SK-N-SH (cell line): ENCODE results near the gene S100A8. TPM values are rescaled to one million over a fixed set of nuclear protein-coding genes. Genes with fewer than 3 reads are reported as not detected.

Experiments
- CTCF ChIA-PET: fragments of 300-600, 350-600 bp; formaldehyde crosslinking; extraction: SDS; loops from one replicate; lab custom pipeline; 2021; lab: Yijun Ruan, JAX
- POLR2A ChIA-PET: fragments of 350-600 bp; sonication (Branson Sonifier 250); formaldehyde crosslinking; extraction: SDS; loops from one replicate; lab custom pipeline; 2020; ENCODE audit warnings: antibody characterized with exemption, inconsistent platforms; lab: Yijun Ruan, JAX
- DNase-seq: peaks from one replicate; pipeline ENCODE4 v3.0.0; 2012
- H2AFZ ChIP-seq: fragments of 200-600 bp; sonication (generic); 2 replicates; pipeline ENCODE4 v1.8.1; 2016; ENCODE audit warnings: antibody characterized with exemption, mild to moderate bottlenecking, low read depth
- H3F3A ChIP-seq: fragments of 200-600 bp; sonication (generic); replicated peaks from 2 replicates; pipeline ENCODE3; 2016; ENCODE audit warnings: antibody characterized with exemption, mild to moderate bottlenecking; ENCODE audit not compliant: insufficient read depth
- H3K27ac ChIP-seq, 2 experiments: fragments of 200-500 bp in 1 of 2; fragments of 200-600 bp in 1 of 2; sonication (Bioruptor generic) in 1 of 2; sonication (generic), shearing (Covaris generic) in 1 of 2; 2 replicates each; pipeline versions ENCODE4 v1.5.1 to v1.6.1; 2014 to 2016; ENCODE audit warnings: low read depth in 2 of 2, inconsistent platforms in 1 of 2, low read length in 1 of 2, mild to moderate bottlenecking in 1 of 2, mixed read lengths in 1 of 2
- H3K27me3 ChIP-seq: fragments of 200-600 bp; sonication (generic), shearing (Covaris generic); 2 replicates; pipeline ENCODE4 v1.6.1; 2016; ENCODE audit warnings: mixed run types; ENCODE audit not compliant: insufficient read depth
- H3K36me3 ChIP-seq, 2 experiments: fragments of 200-500 bp in 1 of 2; fragments of 200-600 bp in 1 of 2; sonication (Bioruptor generic) in 1 of 2; sonication (generic) in 1 of 2; replicated peaks in 1 of 2; 2 replicates each; pipeline versions ENCODE3 to v1.5.1; 2014 to 2016; ENCODE audit warnings: low read length in 1 of 2, mild to moderate bottlenecking in 1 of 2; ENCODE audit not compliant: insufficient read depth in 2 of 2, control insufficient read depth in 1 of 2
- H3K4me1 ChIP-seq, 2 experiments: fragments of 200-500 bp in 1 of 2; fragments of 200-600 bp in 1 of 2; sonication (Bioruptor generic) in 1 of 2; sonication (generic), shearing (Covaris generic) in 1 of 2; 2 replicates each; pipeline versions ENCODE4 v1.5.1 to v1.6.1; 2014 to 2016; ENCODE audit warnings: low read depth in 1 of 2, low read length in 1 of 2, mixed run types in 1 of 2; ENCODE audit not compliant: insufficient read depth in 2 of 2, control insufficient read depth in 1 of 2
- H3K4me2 ChIP-seq: fragments of 200-600 bp; sonication (generic), shearing (Covaris generic); 2 replicates; pipeline ENCODE4 v1.6.1; 2017; ENCODE audit warnings: mixed run types
- H3K4me3 ChIP-seq, 2 experiments: fragments of 200-500 bp in 1 of 2; fragments of 200-600 bp in 1 of 2; sonication (Bioruptor generic) in 1 of 2; sonication (generic), shearing (Covaris generic) in 1 of 2; 2 replicates each; pipeline versions ENCODE4 v1.5.1 to v1.8.1; 2014 to 2016; ENCODE audit warnings: low read depth in 2 of 2, inconsistent platforms in 1 of 2, low read length in 1 of 2, mild to moderate bottlenecking in 1 of 2, mixed read lengths in 1 of 2, moderate library complexity in 1 of 2
- H3K79me2 ChIP-seq: fragments of 200-600 bp; sonication (generic); 2 replicates; pipeline ENCODE4 v1.8.1; 2017; ENCODE audit warnings: mild to moderate bottlenecking; ENCODE audit not compliant: insufficient read depth
- H3K9ac ChIP-seq: fragments of 200-600 bp; sonication (generic); 2 replicates; pipeline ENCODE4 v1.6.1; 2017; ENCODE audit warnings: mixed run types
- H3K9me2 ChIP-seq: fragments of 200-600 bp; sonication (generic); 2 replicates; pipeline ENCODE4 v1.6.1; 2017; ENCODE audit warnings: mixed run types
- H3K9me3 ChIP-seq: fragments of 200-600 bp; sonication (generic); 2 replicates; pipeline ENCODE4 v1.6.1; 2017; ENCODE audit warnings: mixed run types, mild to moderate bottlenecking, moderate library complexity
- H4K20me1 ChIP-seq: fragments of 200-600 bp; sonication (generic); 2 replicates; pipeline ENCODE4 v1.6.1; 2017; ENCODE audit warnings: mild to moderate bottlenecking, mixed run types; ENCODE audit not compliant: insufficient read depth
- FOSL2 ChIP-seq: IDR thresholded peaks from 2 replicates; pipeline ENCODE4 v1.4.0; 2012; ENCODE audit warnings: low read depth, mild to moderate bottlenecking, moderate library complexity, borderline replicate concordance
- FOXJ3 ChIP-seq: sonication (generic); formaldehyde crosslinking; IDR thresholded peaks from 2 replicates; pipeline ENCODE4 v1.5.1; 2020; ENCODE audit warnings: mild to moderate bottlenecking, missing genetic modification reagents
- FOXM1 ChIP-seq: IDR thresholded peaks from 2 replicates; pipeline ENCODE4 v1.4.0; 2012; ENCODE audit warnings: low read depth, mild to moderate bottlenecking
- GABPA ChIP-seq: IDR thresholded peaks from 2 replicates; pipeline ENCODE4 v1.4.0; 2012; ENCODE audit warnings: low read depth, mild to moderate bottlenecking
- GATA2 ChIP-seq: sonication (generic); formaldehyde crosslinking; IDR thresholded peaks from 2 replicates; pipeline ENCODE4 v1.5.0; 2020; ENCODE audit warnings: mild to moderate bottlenecking, missing genetic modification reagents
- MAX ChIP-seq: IDR thresholded peaks from 2 replicates; pipeline ENCODE4 v1.4.0; 2012; ENCODE audit warnings: low read depth
- MXI1 ChIP-seq: IDR thresholded peaks from 2 replicates; pipeline ENCODE4 v1.6.1; 2012; ENCODE audit warnings: mild to moderate bottlenecking, low read depth, low read length, improper control_type of control experiment
- NFIC ChIP-seq: IDR thresholded peaks from 2 replicates; pipeline ENCODE4 v1.4.0; 2012; ENCODE audit warnings: borderline replicate concordance
- RAD21 ChIP-seq: IDR thresholded peaks from 2 replicates; pipeline ENCODE4 v1.6.1; 2012; ENCODE audit warnings: mild to moderate bottlenecking, low read length
- REST ChIP-seq: IDR thresholded peaks from 2 replicates; pipeline ENCODE4 v1.6.1; 2012; ENCODE audit warnings: mild to moderate bottlenecking, low read depth, low read length, moderate library complexity
- RFX5 ChIP-seq: IDR thresholded peaks from 2 replicates; pipeline ENCODE4 v1.6.1; 2012; ENCODE audit warnings: mild to moderate bottlenecking, improper control_type of control experiment, low read length
- USF2 ChIP-seq: fragments of 150-350 bp; IDR thresholded peaks from 2 replicates; pipeline ENCODE4 v1.6.1; 2017; ENCODE audit warnings: antibody characterized with exemption, low read length, low read depth, borderline replicate concordance
- YY1 ChIP-seq: IDR thresholded peaks from 2 replicates; pipeline ENCODE4 v1.4.0; 2012; ENCODE audit warnings: low read depth, mild to moderate bottlenecking
- ZBTB33 ChIP-seq: IDR thresholded peaks from 2 replicates; pipeline ENCODE4 v1.4.0; 2012; ENCODE audit warnings: low read depth, borderline replicate concordance
- WGBS: methylation state at CpG from one replicate; pipeline ENCODE4 v1.1.6; 2017; ENCODE audit warnings: low lambda C conversion rate; 5-methylcytosine and 5-hydroxymethylcytosine counted together
- polyA plus RNA-seq, 3 experiments: library from polyadenylated mRNA; depleted of rRNA; stranded (reverse); fragments of >200 nt; gene quantifications; 2 replicates each; pipeline ENCODE4 v1.2.3, GENCODE V29; 2012
- small RNA-seq, 7 experiments: library from RNA; depleted of rRNA; stranded (forward); fragments of <200 nt; gene quantifications; one replicate each; pipeline ENCODE3, GENCODE V24; 2012

The S100A8 gene
- polyA plus RNA-seq, 1 of the 3 experiments (the other 2 are of a cell fraction): not detected

GRCh38 chr1:153340356-153340755, 50.5 kb downstream of the S100A8 start:
- Histone ChIP-seq H2AFZ (no peak overlapping the region), H3K9me2 (no peaks in the 10 kb centered on the region), H3K4me1 (no peaks in the 10 kb centered on the region)
- TF ChIP-seq FOXM1: no peak
- no peak for TF ChIP-seq NFIC
- no peak for TF ChIP-seq GATA2 (CRISPR knock-in tag)
- no peak for TF ChIP-seq YY1
- TF ChIP-seq RAD21: no peak
- TF ChIP-seq MXI1: no peak
- TF ChIP-seq ZBTB33: no peak
- no peak for TF ChIP-seq RFX5
- no peak for TF ChIP-seq MAX
- no peak for TF ChIP-seq FOXJ3 (CRISPR knock-in tag)
- TF ChIP-seq USF2: no peak
- no peak for TF ChIP-seq FOSL2
- no peak for TF ChIP-seq GABPA
- no peak for TF ChIP-seq REST
- TF ChIP-seq, all 33 proteins: peak for 0
- H3F3A ChIP-seq: no peaks in the 10 kb centered on the region
- H3K9ac ChIP-seq: no peak overlapping the region
- H3K27me3 ChIP-seq: peaks cover 12% of the 10 kb centered on the region; the same call in 1 of the 2 replicates
- no peak overlapping the region for H3K27ac ChIP-seq
- 29% methylated on average over 9 of the region's 10 CpGs for WGBS
- H3K9me3 ChIP-seq: no peaks in the 10 kb centered on the region
- H3K79me2 ChIP-seq: no peaks in the 10 kb centered on the region
- H3K4me2 ChIP-seq: no peak overlapping the region
- H4K20me1 ChIP-seq: no peaks in the 10 kb centered on the region
- no peak overlapping the region for H3K4me3 ChIP-seq
- no peaks in the 10 kb centered on the region for H3K36me3 ChIP-seq
- POLR2A ChIA-PET: no interaction called here
- DNase-seq: no peak
- CTCF ChIA-PET: no interaction called here

Small RNA genes lying within 50 kb of the gene (small RNA-seq; reads per million reads assigned to genes)
- gene S100A15A: 0 reads per million in 7 experiments

Other genes starting within 250 kb of the S100A8 start
- not detected in 2 replicates for gene SPRR2G, start 240.2 kb downstream of the S100A8 start, polyA plus RNA-seq (2012; rRNA removed)
- not detected in 2 replicates for gene LELP1, start 187.6 kb downstream of the S100A8 start, polyA plus RNA-seq (2012; rRNA removed)
- gene PRR9, start 173.5 kb downstream of the S100A8 start, polyA plus RNA-seq (2012; rRNA removed): not detected in 2 replicates
- gene LORICRIN, start 131.4 kb downstream of the S100A8 start, polyA plus RNA-seq (2012; rRNA removed): not detected in 2 replicates
- not detected in 2 replicates for gene PGLYRP3, start 78.1 kb downstream of the S100A8 start, polyA plus RNA-seq (2012; rRNA removed)
- not detected in 2 replicates for gene PGLYRP4, start 42.2 kb downstream of the S100A8 start, polyA plus RNA-seq (2012; rRNA removed)
- gene S100A9, start 33.2 kb downstream of the S100A8 start, polyA plus RNA-seq (2012; rRNA removed): not detected in 2 replicates
- gene S100A12, start 15.5 kb downstream of the S100A8 start, polyA plus RNA-seq (2012; rRNA removed): not detected in 2 replicates
- not detected in 2 replicates for gene S100A7A, start 25.4 kb upstream of the S100A8 start, polyA plus RNA-seq (2012; rRNA removed)
- not detected in 2 replicates for gene S100A7, start 69.6 kb upstream of the S100A8 start, polyA plus RNA-seq (2012; rRNA removed)
- 844 and 895 TPM in 2 replicates for gene S100A6, start 144.9 kb upstream of the S100A8 start, polyA plus RNA-seq (2012; rRNA removed)
- 0.15 TPM in 1 of 2 replicates, not detected in the other for gene S100A5, start 149.9 kb upstream of the S100A8 start, polyA plus RNA-seq (2012; rRNA removed)
- gene S100A4, start 154.7 kb upstream of the S100A8 start, polyA plus RNA-seq (2012; rRNA removed): 24.6 and 25.4 TPM in 2 replicates
- gene S100A3, start 158.2 kb upstream of the S100A8 start, polyA plus RNA-seq (2012; rRNA removed): 11.8 and 13.1 TPM in 2 replicates
- gene S100A2, start 174.8 kb upstream of the S100A8 start, polyA plus RNA-seq (2012; rRNA removed): 27.3 and 31.4 TPM in 2 replicates
- gene S100A16, start 222.1 kb upstream of the S100A8 start, polyA plus RNA-seq (2012; rRNA removed): 512 and 521 TPM in 2 replicates
- 0.15 TPM in 1 of 2 replicates, not detected in the other for gene S100A14, start 225.3 kb upstream of the S100A8 start, polyA plus RNA-seq (2012; rRNA removed)
- gene S100A13, start 236.4 kb upstream of the S100A8 start, polyA plus RNA-seq (2012; rRNA removed): 12.3 and 17.1 TPM in 2 replicates
- gene S100A1, start 237.4 kb upstream of the S100A8 start, polyA plus RNA-seq (2012; rRNA removed): 0.18 TPM in 1 of 2 replicates, not detected in the other
- 76.7 and 84.9 TPM in 2 replicates for gene CHTOP, start 243.0 kb upstream of the S100A8 start, polyA plus RNA-seq (2012; rRNA removed)